Thyroid gland (tissue), 4 donors: ENCODE results near the gene LGI4. TPM values are rescaled to one million over a fixed set of nuclear protein-coding genes. Genes with fewer than 3 reads are reported as not detected.

Source experiments
- DNase-seq, 2 donors: peaks; one replicate each; pipeline ENCODE4 v3.0.0-alpha.2; 2019
- H3K27ac ChIP-seq, 3 donors: fragments of 200-600 bp; sonication (generic); 1 replicate in 2 of 3; 2 replicates in 1 of 3; pipeline ENCODE4 v1.5.1; 2016 to 2019; ENCODE audit warnings: mild to moderate bottlenecking in 1 of 3, moderate library complexity in 1 of 3
- H3K27me3 ChIP-seq: fragments of 200-600 bp; sonication (generic); one replicate; pipeline ENCODE4 v1.5.1; 2019
- H3K36me3 ChIP-seq, 2 donors: fragments of 200-600 bp; sonication (generic); one replicate each; pipeline ENCODE4 v1.5.1; 2016 to 2019
- H3K4me1 ChIP-seq, 2 donors: fragments of 200-600 bp; sonication (generic); one replicate each; pipeline ENCODE4 v1.5.1; 2017 to 2019
- H3K4me3 ChIP-seq, 3 donors: fragments of 200-600 bp; sonication (generic); replicated peaks in 1 of 3; 1 replicate in 2 of 3; 2 replicates in 1 of 3; pipeline ENCODE4 v1.5.1; 2016; ENCODE audit warnings: mild to moderate bottlenecking in 1 of 3
- H3K9me3 ChIP-seq: fragments of 200-600 bp; sonication (generic); one replicate; pipeline ENCODE4 v1.5.1; 2017
- POLR2A ChIP-seq, 2 donors: fragments of 450-650 bp; IDR thresholded peaks; one replicate each; pipeline ENCODE4 v1.6.1; 2017; ENCODE audit warnings: antibody characterized with exemption in 2 of 2, mild to moderate bottlenecking in 2 of 2, moderate library complexity in 1 of 2
- WGBS, 2 donors: methylation state at CpG; one replicate each; pipeline ENCODE4 v1.1.5; 2017; 5-methylcytosine and 5-hydroxymethylcytosine counted together
- intact Hi-C: fragments of 100-400 bp; cut with DNase I; formaldehyde crosslinking; loops from one replicate; pipeline ENCODE4 v1.15.1; 2023
- total RNA-seq, 4 donors: library from RNA; depleted of rRNA; stranded (reverse); fragments of >200 nt; gene quantifications; one replicate each; pipeline ENCODE4 v1.2.3, GENCODE V29; 2016
- TF ChIP-seq, protein P1 (sequence below), 6 experiments: fragments of 200-600 bp in 3 of 6; fragments of 450-650 bp in 3 of 6; sonication (generic) in 3 of 6; IDR thresholded peaks; one replicate each; pipeline ENCODE4 v1.5.1; 2016 to 2019; ENCODE audit warnings: antibody characterized with exemption in 6 of 6, mild to moderate bottlenecking in 2 of 6, inconsistent platforms in 1 of 6, moderate library complexity in 1 of 6

The LGI4 gene
- total RNA-seq, 4 donors from 2014 or later: 3.2 to 10.9 (median 6.9) TPM

DNA sequence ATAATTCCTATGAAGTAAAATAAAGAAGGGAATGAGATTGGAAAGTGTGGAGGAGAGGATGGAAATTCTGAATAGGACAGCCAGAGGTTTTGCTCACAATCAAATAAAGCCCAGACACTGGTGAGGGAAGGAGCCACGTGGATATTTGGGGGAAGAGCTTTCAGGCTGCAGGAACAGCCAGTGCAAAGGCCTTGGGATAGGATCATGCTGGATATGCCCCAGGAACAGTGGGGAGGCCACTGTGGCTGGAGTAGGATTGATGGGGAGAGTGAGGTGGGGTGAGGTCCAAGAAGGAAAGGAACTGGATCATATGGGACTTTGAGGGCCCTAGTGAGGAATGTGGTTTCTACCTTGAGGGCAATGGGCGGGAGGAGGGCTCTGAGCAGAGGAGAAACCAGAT is 15.6 kb upstream of the LGI4 start:
- no peak for DNase-seq
- WGBS, 2 donors: 66 to 75% methylated on average over 2 of the region's 2 CpGs
- Histone ChIP-seq H3K27ac (no peak overlapping the region), H3K36me3 (no peaks in the 10 kb centered on the region), H3K9me3 (no peaks in the 10 kb centered on the region), H3K4me3 (no peak overlapping the region), H3K27me3 (no peaks in the 10 kb centered on the region), H3K4me1 (peaks cover 5 to 16% of the 10 kb centered on the region in 2 donors)
- intact Hi-C loops: no loop called here
- TF ChIP-seq, protein P1, sequence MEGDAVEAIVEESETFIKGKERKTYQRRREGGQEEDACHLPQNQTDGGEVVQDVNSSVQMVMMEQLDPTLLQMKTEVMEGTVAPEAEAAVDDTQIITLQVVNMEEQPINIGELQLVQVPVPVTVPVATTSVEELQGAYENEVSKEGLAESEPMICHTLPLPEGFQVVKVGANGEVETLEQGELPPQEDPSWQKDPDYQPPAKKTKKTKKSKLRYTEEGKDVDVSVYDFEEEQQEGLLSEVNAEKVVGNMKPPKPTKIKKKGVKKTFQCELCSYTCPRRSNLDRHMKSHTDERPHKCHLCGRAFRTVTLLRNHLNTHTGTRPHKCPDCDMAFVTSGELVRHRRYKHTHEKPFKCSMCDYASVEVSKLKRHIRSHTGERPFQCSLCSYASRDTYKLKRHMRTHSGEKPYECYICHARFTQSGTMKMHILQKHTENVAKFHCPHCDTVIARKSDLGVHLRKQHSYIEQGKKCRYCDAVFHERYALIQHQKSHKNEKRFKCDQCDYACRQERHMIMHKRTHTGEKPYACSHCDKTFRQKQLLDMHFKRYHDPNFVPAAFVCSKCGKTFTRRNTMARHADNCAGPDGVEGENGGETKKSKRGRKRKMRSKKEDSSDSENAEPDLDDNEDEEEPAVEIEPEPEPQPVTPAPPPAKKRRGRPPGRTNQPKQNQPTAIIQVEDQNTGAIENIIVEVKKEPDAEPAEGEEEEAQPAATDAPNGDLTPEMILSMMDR (IDR thresholded peaks at IDR 0.05): no peak
- no peak for TF ChIP-seq POLR2A (IDR thresholded peaks at IDR 0.05)

DNA sequence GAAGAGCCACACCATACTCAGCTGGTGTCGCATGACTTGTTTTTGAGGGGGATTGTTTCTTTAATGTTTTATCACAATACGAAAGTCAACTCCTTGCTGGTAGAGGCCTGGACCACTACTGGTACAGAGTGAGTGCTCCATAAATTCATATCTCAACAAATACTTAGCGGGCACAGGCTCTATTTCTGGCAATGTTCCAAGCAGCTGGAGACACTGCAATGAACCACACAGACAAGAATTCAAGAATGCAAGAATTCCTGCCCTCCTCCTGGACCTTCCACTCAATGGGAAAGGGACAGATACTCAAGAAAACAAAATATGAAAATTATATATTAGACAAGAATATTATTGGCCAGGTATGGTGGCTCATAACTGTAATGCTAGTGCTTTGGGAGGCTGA is 14.6 kb upstream of the LGI4 start:
- Histone ChIP-seq H3K27me3 (no peaks in the 10 kb centered on the region), H3K36me3 (no peaks in the 10 kb centered on the region), H3K27ac (no peak overlapping the region), H3K4me1 (peaks cover 5 to 11% of the 10 kb centered on the region in 2 donors), H3K9me3 (no peaks in the 10 kb centered on the region), H3K4me3 (no peak overlapping the region)
- intact Hi-C loops: no loop called here
- DNase-seq: no peak
- WGBS, 2 donors: 76 to 77% methylated on average over 3 of the region's 3 CpGs
- no peak for TF ChIP-seq POLR2A (IDR thresholded peaks at IDR 0.05)
- TF ChIP-seq, protein P1 (IDR thresholded peaks at IDR 0.05): no peak

DNA sequence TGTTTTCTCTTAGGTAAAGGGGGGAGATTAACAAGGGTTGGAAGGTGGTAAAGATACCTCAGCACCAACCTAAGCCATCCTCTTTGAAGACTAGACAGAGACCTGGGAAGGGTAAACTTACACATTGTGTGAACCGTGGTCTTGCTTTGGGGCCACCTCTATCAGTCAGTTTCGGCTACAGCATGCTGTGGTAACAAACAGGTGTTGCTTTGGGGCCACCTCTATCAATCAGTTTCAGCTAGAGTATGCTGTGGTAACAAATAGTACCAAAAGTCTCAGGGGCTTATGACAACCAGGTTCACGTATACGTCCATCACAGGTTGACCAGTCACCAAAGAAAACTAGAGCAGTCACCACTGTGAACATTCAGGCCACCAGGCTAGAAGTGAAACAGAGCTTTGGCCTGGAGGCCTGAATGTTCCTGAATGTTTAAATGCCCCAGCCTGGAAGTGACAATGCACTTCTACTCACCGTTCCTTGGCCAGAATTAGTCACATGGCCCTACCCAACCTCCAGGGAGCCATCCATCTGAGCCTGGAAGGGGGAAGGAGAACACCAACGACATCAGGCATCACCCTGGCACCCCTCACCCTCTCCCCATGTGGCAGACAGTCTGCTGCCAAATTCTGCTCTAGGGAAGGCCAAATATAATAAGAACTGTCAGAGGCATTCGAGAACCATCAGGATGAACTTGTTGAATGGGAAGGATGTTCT is 12.0 kb upstream of the LGI4 start:
- Histone ChIP-seq H3K27ac (no peak overlapping the region), H3K4me3 (no peak overlapping the region), H3K9me3 (no peaks in the 10 kb centered on the region), H3K27me3 (no peaks in the 10 kb centered on the region), H3K4me1 (peaks cover 0 to 11% of the 10 kb centered on the region in 2 donors), H3K36me3 (no peaks in the 10 kb centered on the region)
- intact Hi-C loops: no loop called here
- TF ChIP-seq, protein P1 (IDR thresholded peaks at IDR 0.05): no peak
- no peak for TF ChIP-seq POLR2A (IDR thresholded peaks at IDR 0.05)
- DNase-seq: no peak
- WGBS, 2 donors: 78 to 83% methylated on average over 7 of the region's 7 CpGs

DNA sequence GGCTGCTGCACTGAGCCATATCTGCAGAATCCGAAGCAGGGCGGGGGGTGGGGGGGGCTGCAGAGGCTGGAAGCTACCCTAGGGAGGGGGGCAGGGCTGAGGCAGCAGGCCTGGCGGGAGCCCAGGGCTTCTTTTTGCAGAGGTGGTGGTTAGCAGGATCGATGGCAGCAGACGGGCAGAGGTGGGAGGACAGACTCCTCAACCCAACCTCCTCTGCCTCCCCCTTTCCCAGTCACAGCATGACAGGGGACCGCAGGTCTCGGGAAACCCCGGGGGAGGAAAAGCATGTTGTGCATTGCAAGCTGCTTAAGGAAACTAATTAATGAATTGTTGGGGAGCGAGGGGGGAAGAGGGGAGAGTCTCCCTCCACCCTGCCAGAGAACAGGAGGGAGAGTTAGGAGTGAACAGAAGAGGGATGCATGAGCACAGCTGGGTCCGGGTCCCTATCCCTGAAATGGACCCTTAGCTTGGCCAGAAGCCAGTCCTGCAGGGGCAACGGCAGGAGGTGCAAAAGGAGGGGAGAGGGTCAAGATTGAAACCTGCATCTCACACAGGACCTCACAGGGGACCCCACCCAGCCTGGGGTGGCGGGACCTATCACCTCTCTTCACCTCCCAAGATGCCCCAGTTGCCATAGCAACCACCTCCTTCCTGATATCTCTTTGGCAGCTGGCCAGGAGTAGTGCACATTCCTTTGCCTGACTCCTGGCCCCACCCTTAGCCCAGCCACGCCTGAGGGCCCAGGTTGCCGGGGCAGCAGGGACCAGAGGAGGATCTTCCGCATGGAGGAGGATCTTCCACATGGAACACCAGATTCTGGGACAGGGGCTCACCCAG is 10.0 kb upstream of the LGI4 start:
- Histone ChIP-seq H3K27ac (no peak overlapping the region), H3K9me3 (no peaks in the 10 kb centered on the region), H3K4me1 (peaks cover 4 to 17% of the 10 kb centered on the region in 2 donors), H3K27me3 (no peaks in the 10 kb centered on the region), H3K36me3 (no peaks in the 10 kb centered on the region), H3K4me3 (no peak overlapping the region)
- intact Hi-C loops: no loop called here
- 9 to 18% methylated on average over 11 to 14 of the region's 15 CpGs for WGBS, 2 donors
- peak in 1 of 2 donors; percentile 34 for DNase-seq
- TF ChIP-seq POLR2A (IDR thresholded peaks at IDR 0.05): no peak
- TF ChIP-seq, protein P1 (IDR thresholded peaks at IDR 0.05): no peak

DNA sequence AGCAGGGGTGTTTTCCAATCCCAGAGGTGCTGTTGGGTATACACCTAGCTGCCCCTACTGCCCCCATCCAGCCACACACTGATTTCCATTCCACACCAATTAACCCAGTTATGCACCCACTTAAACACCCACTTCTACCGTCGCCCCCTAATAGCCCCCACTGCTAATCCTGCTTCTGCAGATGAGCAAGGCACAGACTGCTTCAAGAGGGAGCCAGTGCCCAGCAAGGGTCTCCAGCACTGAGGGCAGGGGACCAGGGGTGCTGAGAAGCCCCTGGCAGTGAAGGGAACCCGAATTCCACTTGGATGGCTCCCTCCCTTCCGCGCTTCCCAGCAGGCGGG is 9.4 kb upstream of the LGI4 start:
- DNase-seq: no peak
- Histone ChIP-seq H3K4me1 (peaks cover 4 to 17% of the 10 kb centered on the region in 2 donors), H3K27me3 (no peaks in the 10 kb centered on the region), H3K9me3 (no peaks in the 10 kb centered on the region), H3K27ac (no peak overlapping the region), H3K36me3 (no peaks in the 10 kb centered on the region), H3K4me3 (no peak overlapping the region)
- 14 to 29% methylated on average over 2 to 3 of the region's 6 CpGs for WGBS, 2 donors
- TF ChIP-seq, protein P1 (IDR thresholded peaks at IDR 0.05): no peak
- intact Hi-C loops: no loop called here
